K562 (cell line): ENCODE data around the gene PCF11. TPM values are rescaled to one million over a fixed set of nuclear protein-coding genes. Genes with fewer than 3 reads are reported as not detected.

ENCODE experiments used
- ARNT ChIP-seq, 2 experiments: fragments of 450-650 bp; IDR thresholded peaks; 2 replicates each; pipeline ENCODE4 v1.6.1; 2016; ENCODE audit warnings: mild to moderate bottlenecking in 1 of 2
- CHD2 ChIP-seq: IDR thresholded peaks from 2 replicates; pipeline ENCODE4 v1.6.1; 2011; ENCODE audit warnings: low read depth, low read length
- FOXP1 ChIP-seq: sonication (generic); formaldehyde crosslinking; IDR thresholded peaks from 2 replicates; pipeline ENCODE4 v1.8.0; 2022; ENCODE audit warnings: mild to moderate bottlenecking, missing genetic modification reagents
- GABPA ChIP-seq: fragments of 200-800 bp; sonication (Bioruptor generic); conservative IDR thresholded peaks from 2 replicates; pipeline ENCODE4 v1.6.1; 2016; ENCODE audit warnings: low read depth, missing genetic modification characterization, missing compliant biosample characterization
- GMEB1 ChIP-seq: fragments of 250-450 bp; sonication (Bioruptor Pico); IDR thresholded peaks from 2 replicates; pipeline ENCODE4 v1.4.0; 2020; ENCODE audit warnings: mild to moderate bottlenecking
- NR2F6 ChIP-seq: fragments of 450-650 bp; formaldehyde crosslinking; IDR thresholded peaks from 2 replicates; pipeline ENCODE4 v1.4.0; 2020; ENCODE audit warnings: mild to moderate bottlenecking
- SRSF1 ChIP-seq: fragments of 200-400 bp; formaldehyde crosslinking; IDR thresholded peaks from 2 replicates; pipeline ENCODE4 v1.6.1; 2017; ENCODE audit warnings: mild to moderate bottlenecking, low read depth, low read length, moderate library complexity
- SRSF7 ChIP-seq: fragments of 200-400 bp; formaldehyde crosslinking; optimal IDR thresholded peaks from 2 replicates; pipeline ENCODE3; 2017; ENCODE audit warnings: mild to moderate bottlenecking, low read depth, low read length
- U2AF1 ChIP-seq: fragments of 200-400 bp; formaldehyde crosslinking; optimal IDR thresholded peaks from 2 replicates; pipeline ENCODE3; 2017; ENCODE audit warnings: mild to moderate bottlenecking, low read depth, low read length, moderate library complexity
- ZBTB9 ChIP-seq: fragments of 450-650 bp; formaldehyde crosslinking; IDR thresholded peaks from 2 replicates; pipeline ENCODE4 v1.4.0; 2020; ENCODE audit warnings: mild to moderate bottlenecking, moderate library complexity
- ZNF12 ChIP-seq: sonication (generic); formaldehyde crosslinking; IDR thresholded peaks from 2 replicates; pipeline ENCODE4 v1.4.0; 2020; ENCODE audit warnings: mild to moderate bottlenecking, missing genetic modification reagents
- ZNF232 ChIP-seq: sonication (generic); formaldehyde crosslinking; IDR thresholded peaks from 2 replicates; pipeline ENCODE4 v1.8.0; 2022; ENCODE audit warnings: mild to moderate bottlenecking, missing genetic modification reagents
- ZNF324 ChIP-seq: fragments of 250-450 bp; sonication (Bioruptor Pico); IDR thresholded peaks from 2 replicates; pipeline ENCODE4 v1.4.0; 2020; ENCODE audit warnings: mild to moderate bottlenecking
- ZNF507 ChIP-seq: conservative IDR thresholded peaks from 2 replicates; pipeline ENCODE4 v1.6.1; 2017; ENCODE audit warnings: missing genetic modification characterization, missing compliant biosample characterization
- ZSCAN32 ChIP-seq: fragments of 450-650 bp; formaldehyde crosslinking; IDR thresholded peaks from 2 replicates; pipeline ENCODE4 v1.4.0; 2020; ENCODE audit warnings: mild to moderate bottlenecking, moderate library complexity
- polyA plus RNA-seq, 8 experiments: library from polyadenylated mRNA; depleted of rRNA in 4 of 8; stranded (reverse) in 5 of 8; unstranded in 3 of 8; fragments of >200 nt; fragmentation: Nextera tagmentation in 2 of 8; fragmentation: Illumina TruSeq in 1 of 8; extraction: Ambion mirVana in 2 of 8; extraction: Trizol in 1 of 8; gene quantifications; 2 replicates each; pipeline versions ENCODE4 v1.2.1 to v1.2.3, GENCODE V29; 2011 to 2014; ENCODE audit warnings: inconsistent platforms in 1 of 8, missing spikeins in 1 of 8
- total RNA-seq, 7 experiments: library from RNA; depleted of rRNA in 6 of 7; stranded (reverse); fragments of >200 nt in 6 of 7; fragmentation: Illumina TruSeq in 2 of 7; extraction: Trizol in 2 of 7; gene quantifications; 2 replicates each; pipeline versions ENCODE4 v1.2.1 to v1.2.3, GENCODE V29; 2011 to 2021; ENCODE audit warnings: low replicate concordance in 1 of 7
- TF ChIP-seq, protein P1 (sequence below): sonication (generic); formaldehyde crosslinking; IDR thresholded peaks from 2 replicates; pipeline ENCODE4 v1.8.0; 2022; ENCODE audit warnings: missing genetic modification reagents, mild to moderate bottlenecking, moderate library complexity, borderline replicate concordance
- TF ChIP-seq, protein P2 (sequence below): fragments of 450-650 bp; conservative IDR thresholded peaks from 2 replicates; pipeline ENCODE4 v1.6.1; 2016; ENCODE audit warnings: missing genetic modification characterization, low read depth, mild to moderate bottlenecking, missing compliant biosample characterization, moderate library complexity
- TF ChIP-seq, protein P3 (sequence below): sonication (generic); formaldehyde crosslinking; IDR thresholded peaks from 2 replicates; pipeline ENCODE4 v1.8.1; 2023; ENCODE audit warnings: missing genetic modification reagents, mild to moderate bottlenecking, borderline replicate concordance

The PCF11 gene
- total and polyA plus RNA-seq, 9 of the 15 experiments (the other 6 are each of a cell fraction or from before 2014, with no cell fraction given): 9.3 to 91.6 (median 54.4) TPM

DNA sequence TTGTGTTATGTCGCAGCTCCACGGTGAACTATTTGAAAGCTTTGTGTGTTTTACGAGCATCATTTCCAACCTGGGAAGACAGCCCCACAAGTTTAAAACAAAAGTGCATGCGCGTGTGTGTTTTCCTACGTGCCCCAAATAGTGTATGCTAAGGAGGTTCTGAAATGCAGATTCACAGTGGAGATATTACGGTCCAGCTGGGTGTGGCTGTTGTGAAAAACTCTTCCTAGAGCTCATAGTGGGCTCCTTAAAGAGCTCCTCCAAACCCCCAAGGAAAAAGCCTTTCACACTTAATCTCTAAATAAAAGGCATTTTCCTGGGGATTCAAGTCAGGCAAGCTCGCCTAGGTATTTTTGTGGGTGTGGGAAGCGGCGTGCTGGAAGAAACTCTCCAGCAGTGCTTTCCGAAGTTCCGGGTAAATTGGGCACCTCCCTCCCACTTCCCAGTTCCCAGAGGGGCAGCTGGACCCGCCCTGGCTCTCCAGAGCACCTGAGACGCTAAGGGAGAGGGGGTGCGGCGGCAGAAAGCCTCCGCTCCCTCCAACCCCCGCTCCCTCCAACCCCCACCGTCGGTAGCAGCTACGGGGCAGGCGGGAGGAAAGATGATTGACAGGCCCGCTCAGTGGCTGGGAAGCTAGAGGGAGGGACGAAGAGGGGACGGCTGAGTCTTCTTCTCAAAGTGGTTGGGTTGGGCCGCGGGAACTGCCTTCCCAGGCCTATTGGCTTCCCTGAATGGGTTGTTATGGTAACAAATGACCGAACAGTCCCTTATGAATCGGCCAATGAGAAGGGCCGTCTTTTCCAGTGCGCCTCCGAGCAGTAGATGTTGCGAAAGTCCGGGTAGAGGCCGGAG, 561 bp upstream of the PCF11 start (continued):
- TF ChIP-seq ZSCAN32 (CRISPR knock-in tag): no peak
- no peak for TF ChIP-seq NR2F6
- TF ChIP-seq, protein P1, sequence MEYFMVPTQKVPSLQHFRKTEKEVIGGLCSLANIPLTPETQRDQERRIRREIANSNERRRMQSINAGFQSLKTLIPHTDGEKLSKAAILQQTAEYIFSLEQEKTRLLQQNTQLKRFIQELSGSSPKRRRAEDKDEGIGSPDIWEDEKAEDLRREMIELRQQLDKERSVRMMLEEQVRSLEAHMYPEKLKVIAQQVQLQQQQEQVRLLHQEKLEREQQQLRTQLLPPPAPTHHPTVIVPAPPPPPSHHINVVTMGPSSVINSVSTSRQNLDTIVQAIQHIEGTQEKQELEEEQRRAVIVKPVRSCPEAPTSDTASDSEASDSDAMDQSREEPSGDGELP (CRISPR knock-in tag): peak; percentile 78
- TF ChIP-seq FOXP1: no peak
- TF ChIP-seq U2AF1: no peak
- TF ChIP-seq, protein P2, sequence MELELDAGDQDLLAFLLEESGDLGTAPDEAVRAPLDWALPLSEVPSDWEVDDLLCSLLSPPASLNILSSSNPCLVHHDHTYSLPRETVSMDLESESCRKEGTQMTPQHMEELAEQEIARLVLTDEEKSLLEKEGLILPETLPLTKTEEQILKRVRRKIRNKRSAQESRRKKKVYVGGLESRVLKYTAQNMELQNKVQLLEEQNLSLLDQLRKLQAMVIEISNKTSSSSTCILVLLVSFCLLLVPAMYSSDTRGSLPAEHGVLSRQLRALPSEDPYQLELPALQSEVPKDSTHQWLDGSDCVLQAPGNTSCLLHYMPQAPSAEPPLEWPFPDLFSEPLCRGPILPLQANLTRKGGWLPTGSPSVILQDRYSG (tag): no peak
- no peak; the same call in 1 of the 2 replicates for TF ChIP-seq GABPA (tag)
- peak; percentile 54 for TF ChIP-seq CHD2
- TF ChIP-seq ARNT (IDR thresholded peaks at IDR 0.05): peak in 1 of 2 experiments; percentile 49; a peak in 1 of 4 replicates
- TF ChIP-seq GMEB1 (CRISPR knock-in tag): no peak
- TF ChIP-seq ZBTB9: 0 out of 2 replicates have a peak, but pooled peaks have one; percentile 31
- no peak for TF ChIP-seq ZNF507 (tag)
- no peak for TF ChIP-seq SRSF7
- TF ChIP-seq ZNF324: no peak
- TF ChIP-seq, protein P3, sequence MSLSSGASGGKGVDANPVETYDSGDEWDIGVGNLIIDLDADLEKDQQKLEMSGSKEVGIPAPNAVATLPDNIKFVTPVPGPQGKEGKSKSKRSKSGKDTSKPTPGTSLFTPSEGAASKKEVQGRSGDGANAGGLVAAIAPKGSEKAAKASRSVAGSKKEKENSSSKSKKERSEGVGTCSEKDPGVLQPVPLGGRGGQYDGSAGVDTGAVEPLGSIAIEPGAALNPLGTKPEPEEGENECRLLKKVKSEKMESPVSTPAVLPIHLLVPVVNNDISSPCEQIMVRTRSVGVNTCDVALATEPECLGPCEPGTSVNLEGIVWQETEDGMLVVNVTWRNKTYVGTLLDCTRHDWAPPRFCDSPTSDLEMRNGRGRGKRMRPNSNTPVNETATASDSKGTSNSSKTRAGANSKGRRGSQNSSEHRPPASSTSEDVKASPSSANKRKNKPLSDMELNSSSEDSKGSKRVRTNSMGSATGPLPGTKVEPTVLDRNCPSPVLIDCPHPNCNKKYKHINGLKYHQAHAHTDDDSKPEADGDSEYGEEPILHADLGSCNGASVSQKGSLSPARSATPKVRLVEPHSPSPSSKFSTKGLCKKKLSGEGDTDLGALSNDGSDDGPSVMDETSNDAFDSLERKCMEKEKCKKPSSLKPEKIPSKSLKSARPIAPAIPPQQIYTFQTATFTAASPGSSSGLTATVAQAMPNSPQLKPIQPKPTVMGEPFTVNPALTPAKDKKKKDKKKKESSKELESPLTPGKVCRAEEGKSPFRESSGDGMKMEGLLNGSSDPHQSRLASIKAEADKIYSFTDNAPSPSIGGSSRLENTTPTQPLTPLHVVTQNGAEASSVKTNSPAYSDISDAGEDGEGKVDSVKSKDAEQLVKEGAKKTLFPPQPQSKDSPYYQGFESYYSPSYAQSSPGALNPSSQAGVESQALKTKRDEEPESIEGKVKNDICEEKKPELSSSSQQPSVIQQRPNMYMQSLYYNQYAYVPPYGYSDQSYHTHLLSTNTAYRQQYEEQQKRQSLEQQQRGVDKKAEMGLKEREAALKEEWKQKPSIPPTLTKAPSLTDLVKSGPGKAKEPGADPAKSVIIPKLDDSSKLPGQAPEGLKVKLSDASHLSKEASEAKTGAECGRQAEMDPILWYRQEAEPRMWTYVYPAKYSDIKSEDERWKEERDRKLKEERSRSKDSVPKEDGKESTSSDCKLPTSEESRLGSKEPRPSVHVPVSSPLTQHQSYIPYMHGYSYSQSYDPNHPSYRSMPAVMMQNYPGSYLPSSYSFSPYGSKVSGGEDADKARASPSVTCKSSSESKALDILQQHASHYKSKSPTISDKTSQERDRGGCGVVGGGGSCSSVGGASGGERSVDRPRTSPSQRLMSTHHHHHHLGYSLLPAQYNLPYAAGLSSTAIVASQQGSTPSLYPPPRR (CRISPR knock-in tag): no peak
- TF ChIP-seq SRSF1: no peak
- no peak for TF ChIP-seq ZNF12
- TF ChIP-seq ZNF232 (CRISPR knock-in tag): no peak
